ENCODE measurements around the gene ZBTB20.

ZBTB20 gene

DNA sequence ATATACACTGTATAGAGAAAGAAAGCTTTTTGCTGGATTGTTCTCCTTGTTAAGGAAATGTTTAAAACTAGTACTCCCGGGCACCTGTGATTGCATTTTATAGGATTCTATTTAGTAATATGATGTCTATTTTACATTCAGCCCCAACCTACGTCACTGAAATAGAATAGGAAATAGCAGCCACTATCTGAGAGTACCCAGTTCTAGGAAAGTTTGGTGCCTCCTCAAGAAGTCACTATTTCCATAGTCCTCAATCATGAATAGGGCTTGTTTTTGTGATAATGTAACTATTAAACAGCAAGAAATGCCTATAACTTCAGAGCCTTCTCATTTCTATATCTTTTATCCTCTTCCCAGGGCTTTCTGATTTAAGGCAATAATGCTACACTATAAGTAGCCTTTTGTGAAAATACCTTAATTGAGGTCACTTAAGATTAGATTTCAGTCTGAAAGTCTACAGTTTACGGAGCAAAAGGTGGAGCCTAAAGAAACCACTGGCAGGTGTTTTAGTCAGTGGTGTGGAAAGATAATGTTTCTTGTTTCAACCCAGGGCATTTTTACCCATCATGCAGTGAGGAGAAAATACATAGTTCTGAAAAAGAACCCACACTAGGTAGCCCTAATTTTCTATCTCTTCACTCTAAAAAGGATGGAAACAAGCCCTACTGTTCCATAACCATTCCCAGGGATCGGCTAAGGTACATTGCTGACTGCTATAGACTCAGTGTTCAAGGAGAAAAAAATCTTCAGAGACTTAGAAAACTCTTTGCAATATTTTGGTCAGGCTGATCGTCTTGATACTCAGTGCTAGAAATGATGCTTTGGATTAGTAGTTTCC is 814.5 kb downstream of the ZBTB20 start:
- DNase-seq (ENCODE audit: low read depth), result no peak
- no peak overlapping the region for H3K4me3 ChIP-seq (ENCODE audit: control insufficient read depth, low read depth, low read length)
- TF ChIP-seq, protein P1, sequence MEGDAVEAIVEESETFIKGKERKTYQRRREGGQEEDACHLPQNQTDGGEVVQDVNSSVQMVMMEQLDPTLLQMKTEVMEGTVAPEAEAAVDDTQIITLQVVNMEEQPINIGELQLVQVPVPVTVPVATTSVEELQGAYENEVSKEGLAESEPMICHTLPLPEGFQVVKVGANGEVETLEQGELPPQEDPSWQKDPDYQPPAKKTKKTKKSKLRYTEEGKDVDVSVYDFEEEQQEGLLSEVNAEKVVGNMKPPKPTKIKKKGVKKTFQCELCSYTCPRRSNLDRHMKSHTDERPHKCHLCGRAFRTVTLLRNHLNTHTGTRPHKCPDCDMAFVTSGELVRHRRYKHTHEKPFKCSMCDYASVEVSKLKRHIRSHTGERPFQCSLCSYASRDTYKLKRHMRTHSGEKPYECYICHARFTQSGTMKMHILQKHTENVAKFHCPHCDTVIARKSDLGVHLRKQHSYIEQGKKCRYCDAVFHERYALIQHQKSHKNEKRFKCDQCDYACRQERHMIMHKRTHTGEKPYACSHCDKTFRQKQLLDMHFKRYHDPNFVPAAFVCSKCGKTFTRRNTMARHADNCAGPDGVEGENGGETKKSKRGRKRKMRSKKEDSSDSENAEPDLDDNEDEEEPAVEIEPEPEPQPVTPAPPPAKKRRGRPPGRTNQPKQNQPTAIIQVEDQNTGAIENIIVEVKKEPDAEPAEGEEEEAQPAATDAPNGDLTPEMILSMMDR (conservative IDR thresholded peaks at IDR 0.05; ENCODE audit: control insufficient read depth, insufficient read depth, low read depth, low read length), result no peak

DNA sequence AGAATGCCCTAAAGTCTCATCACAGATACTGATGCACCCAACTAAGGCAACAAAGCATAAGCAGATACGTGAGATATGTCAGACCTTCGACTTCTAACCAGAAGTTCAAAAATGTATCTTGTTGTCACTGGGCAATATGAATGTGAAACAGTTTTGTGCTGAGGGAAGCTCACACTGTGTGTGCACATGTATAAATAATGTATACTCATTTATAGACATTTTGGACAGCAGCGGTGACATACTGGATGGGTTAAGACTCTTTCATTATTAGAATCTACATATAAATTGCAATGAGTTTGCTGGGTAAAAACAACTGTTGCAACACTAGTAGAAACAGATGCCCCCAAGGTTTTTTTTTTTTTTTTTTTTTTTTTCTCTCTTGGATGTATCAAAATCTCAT is 815.4 kb downstream of the ZBTB20 start:
- DNase-seq (ENCODE audit: low read depth), result no peak
- no peak overlapping the region for H3K4me3 ChIP-seq (ENCODE audit: control insufficient read depth, low read depth, low read length)
- TF ChIP-seq, protein P1 (conservative IDR thresholded peaks at IDR 0.05; ENCODE audit: control insufficient read depth, insufficient read depth, low read depth, low read length), result no peak

- TF ChIP-seq, protein P1 (conservative IDR thresholded peaks at IDR 0.05; ENCODE audit: control insufficient read depth, insufficient read depth, low read depth, low read length), result no peak
- no peak for DNase-seq (ENCODE audit: low read depth)
- H3K4me3 ChIP-seq (ENCODE audit: control insufficient read depth, low read depth, low read length), result no peak overlapping the region
Observed at GRCh38 chr3:114331007-114331406, 816.1 kb downstream of the ZBTB20 start.

- no peak for DNase-seq (ENCODE audit: low read depth)
- TF ChIP-seq, protein P1 (conservative IDR thresholded peaks at IDR 0.05; ENCODE audit: control insufficient read depth, insufficient read depth, low read depth, low read length), result no peak
- no peak overlapping the region for H3K4me3 ChIP-seq (ENCODE audit: control insufficient read depth, low read depth, low read length)
Observed at GRCh38 chr3:114329823-114330222, 817.3 kb downstream of the ZBTB20 start.

- no peak for DNase-seq (ENCODE audit: low read depth)
- TF ChIP-seq, protein P1 (conservative IDR thresholded peaks at IDR 0.05; ENCODE audit: control insufficient read depth, insufficient read depth, low read depth, low read length), result no peak
- H3K4me3 ChIP-seq (ENCODE audit: control insufficient read depth, low read depth, low read length), result no peak overlapping the region
Observed at GRCh38 chr3:114328345-114328744, 818.7 kb downstream of the ZBTB20 start.

GRCh38 chr3:114327665-114328064 is 819.4 kb downstream of the ZBTB20 start:
- TF ChIP-seq, protein P1 (conservative IDR thresholded peaks at IDR 0.05; ENCODE audit: control insufficient read depth, insufficient read depth, low read depth, low read length), result no peak
- DNase-seq (ENCODE audit: low read depth), result no peak
- no peak overlapping the region for H3K4me3 ChIP-seq (ENCODE audit: control insufficient read depth, low read depth, low read length)
